ENCODE data around the gene VPS37B. TPM values are rescaled to one million over a fixed set of nuclear protein-coding genes. Genes with fewer than 3 reads are reported as not detected.

Gene VPS37B
- total RNA-seq, 1 experiment from 2014 or later: 24.0 TPM

GRCh38 chr12:122819209-122819785, 76.6 kb downstream of the VPS37B start:
- H3K27me3 Mint-ChIP-seq (ENCODE audit: insufficient read depth, unreplicated experiment): no peaks in the 10 kb centered on the region

More at GRCh38 chr12:122819209-122819785, 76.6 kb downstream of the VPS37B start:
- TF ChIP-seq CTCF (IDR thresholded peaks at IDR 0.05; ENCODE audit: insufficient read depth in 1 of 2, low read depth in 1 of 2, low read length in 1 of 2, severe bottlenecking in 1 of 2, unreplicated experiment in 1 of 2): no peak
- ChIA-PET CTCF (interaction anchor here (1.2 kb wide), 1 partner anchor 24 kb away, joined by 3 read pairs; no protein-coding TSS in a partner anchor), POLR2A (no interaction called here)
- no peak overlapping the region for H3K27ac Mint-ChIP-seq (ENCODE audit: unreplicated experiment)
- no TSS peak for BruUV-seq (replicated peaks)
- no peaks in the 10 kb centered on the region for H3K36me3 Mint-ChIP-seq (ENCODE audit: insufficient read depth, unreplicated experiment)
- no peaks in the 10 kb centered on the region for H3K4me1 Mint-ChIP-seq (ENCODE audit: low read depth, unreplicated experiment)
- H3K4me1 ChIP-seq: no peaks in the 10 kb centered on the region
- no peaks in the 10 kb centered on the region for H3K36me3 ChIP-seq (ENCODE audit: control insufficient read depth, insufficient read depth, low read length)
- DNase-seq: no peak
- H3K9me3 Mint-ChIP-seq (ENCODE audit: unreplicated experiment): no peaks in the 10 kb centered on the region
- no peak overlapping the region for H3K4me3 Mint-ChIP-seq (ENCODE audit: unreplicated experiment)
- H3K4me3 ChIP-seq (ENCODE audit: low read depth, low read length): no peak overlapping the region
- H3K27me3 ChIP-seq (replicated peaks; ENCODE audit: control insufficient read depth, insufficient read depth, low read length): no peaks in the 10 kb centered on the region
- intact Hi-C loops (cut with micrococcal nuclease; ENCODE audit: unreplicated experiment): no loop called here
- no peaks in the 10 kb centered on the region for H3K9me3 ChIP-seq

Other genes with a start within 250 kb of the VPS37B start
- gene HCAR2, start 192.8 kb downstream of the VPS37B start, total RNA-seq (2022): 0.16 and 0.18 TPM in 2 replicates
- 0.28 and 0.32 TPM in 2 replicates for gene HCAR3, start 179.3 kb downstream of the VPS37B start, total RNA-seq (2022)
- 3.7 and 5.2 TPM in 2 replicates for gene HCAR1, start 165.3 kb downstream of the VPS37B start, total RNA-seq (2022)
- 83.2 and 83.8 TPM in 2 replicates for gene DENR, start 143.3 kb downstream of the VPS37B start, total RNA-seq (2022)
- 0.30 and 1.1 TPM in 2 replicates for gene CCDC62, start 121.6 kb downstream of the VPS37B start, total RNA-seq (2022)
- gene HIP1R, start 60.7 kb downstream of the VPS37B start, total RNA-seq (2022): 13.8 and 15.4 TPM in 2 replicates
- gene ABCB9, start 70.3 kb upstream of the VPS37B start, total RNA-seq (2022): 6.7 and 8.1 TPM in 2 replicates
- 21.6 and 22.7 TPM in 2 replicates for gene OGFOD2, start 79.1 kb upstream of the VPS37B start, total RNA-seq (2022)
- 99.6 and 103 TPM in 2 replicates for gene ARL6IP4, start 84.6 kb upstream of the VPS37B start, total RNA-seq (2022)